ENCODE data around the gene FBXL7. TPM values are rescaled to one million over a fixed set of nuclear protein-coding genes. Genes with fewer than 3 reads are reported as not detected.

The FBXL7 gene
- total and polyA plus RNA-seq, 2 of the 8 experiments (the other 6 are each of a cell fraction or from before 2014, with no cell fraction given) = 17.7 to 17.8 TPM

- Histone ChIP-seq H4K5ac (ENCODE audit: insufficient read length, low read depth, low read length) (no peak overlapping the region), H4K8ac (ENCODE audit: extremely low read depth, insufficient read depth, low read length) (no peak overlapping the region), H3K79me2 (ENCODE audit: control insufficient read depth in 1 of 2, insufficient read depth in 2 of 2, low read length in 2 of 2) (0 out of 4 replicates have a peak, but pooled peaks cover 0 to under 1% of the 10 kb centered on the region in 2 experiments), H4K20me1 (replicated peaks in 1 of 2; ENCODE audit: control insufficient read depth in 1 of 2, insufficient read depth in 2 of 2, low read length in 2 of 2) (no peaks in the 10 kb centered on the region), H4K91ac (replicated peaks; ENCODE audit: insufficient read length, low read length) (no peak overlapping the region), H2BK5ac (ENCODE audit: low read depth, low read length) (no peak overlapping the region), H2BK20ac (ENCODE audit: low read length) (no peak overlapping the region), H3K9ac (replicated peaks in 1 of 4; ENCODE audit: extremely low read depth in 1 of 4, low read depth in 3 of 4, low read length in 3 of 4) (no peak overlapping the region), H2BK120ac (replicated peaks; ENCODE audit: low read depth, low read length) (no peak overlapping the region), H3K27me3 (replicated peaks in 1 of 4; ENCODE audit: control insufficient read depth in 3 of 4, extremely low read depth in 1 of 4, insufficient read depth in 3 of 4, low read length in 3 of 4) (no peaks in the 10 kb centered on the region), H3K4me2 (ENCODE audit: insufficient read depth in 1 of 2, low read depth in 2 of 2, low read length in 2 of 2) (no peak overlapping the region), H3K14ac (ENCODE audit: insufficient read length) (no peak overlapping the region), H3K23me2 (ENCODE audit: low read depth, low read length) (no peaks in the 10 kb centered on the region; the same call in 1 of the 2 replicates), H3K56ac (replicated peaks; ENCODE audit: insufficient read length, low read depth, low read length) (no peak overlapping the region), H3K9me3 (ENCODE audit: insufficient read depth in 2 of 2, low read depth in 1 of 2, low read length in 1 of 2) (peaks cover 17% of the 10 kb centered on the region in 2 experiments), H3K23ac (ENCODE audit: insufficient read length) (no peak overlapping the region), H3K4me1 (replicated peaks in 1 of 4; ENCODE audit: control insufficient read depth in 3 of 4, insufficient read depth in 4 of 4, low read length in 3 of 4) (peaks cover 0 to 3% (median 0%) of the 10 kb centered on the region in 4 experiments; a peak in 1 of 7 replicates), H3K36me3 (ENCODE audit: control insufficient read depth in 2 of 4, insufficient read depth in 4 of 4, low read length in 3 of 4) (peaks cover 0 to 7% (median 1%) of the 10 kb centered on the region in 4 experiments; a peak in 3 of 8 replicates), H3K27ac (ENCODE audit: low read depth, low read length) (no peak overlapping the region), H3K4ac (replicated peaks; ENCODE audit: insufficient read length, low read depth, low read length) (no peak overlapping the region), H2BK12ac (ENCODE audit: low read depth, low read length) (no peak overlapping the region), H2AFZ (ENCODE audit: low read length) (no peak overlapping the region), H3K18ac (ENCODE audit: extremely low read depth, low read length) (no peak overlapping the region), H3K4me3 (ENCODE audit: extremely low read depth in 1 of 4, insufficient read depth in 2 of 4, low read depth in 3 of 4, low read length in 4 of 4) (no peak overlapping the region), H3K79me1 (ENCODE audit: low read depth, low read length) (no peaks in the 10 kb centered on the region), H2BK15ac (ENCODE audit: low read length) (no peak overlapping the region), H2AK5ac (ENCODE audit: low read depth, low read length) (no peak overlapping the region)
- TF ChIP-seq EZH2 (IDR thresholded peaks at IDR 0.05; ENCODE audit: low read depth, low read length, severe bottlenecking) (no peak), SP4 (IDR thresholded peaks at IDR 0.05; ENCODE audit: low read length) (no peak), SP2 (IDR thresholded peaks at IDR 0.05; ENCODE audit: low read length) (no peak), POU5F1 (IDR thresholded peaks at IDR 0.05; ENCODE audit: low read depth, low read length) (no peak), MAX (IDR thresholded peaks at IDR 0.05) (no peak), RFX5 (IDR thresholded peaks at IDR 0.05; ENCODE audit: borderline replicate concordance, low read depth, low read length) (no peak), ATF3 (IDR thresholded peaks at IDR 0.05; ENCODE audit: insufficient read depth, low read depth, low read length) (no peak), GABPA (IDR thresholded peaks at IDR 0.05; ENCODE audit: borderline replicate concordance, insufficient read depth, low read length) (no peak), HDAC6 (IDR thresholded peaks at IDR 0.05; ENCODE audit: low read depth, low read length) (no peak), FOSL1 (IDR thresholded peaks at IDR 0.05; ENCODE audit: insufficient read depth, low read depth, low read length) (no peak), JUND (IDR thresholded peaks at IDR 0.05; ENCODE audit: low read length) (no peak), TEAD4 (IDR thresholded peaks at IDR 0.05; ENCODE audit: low read depth, low read length) (no peak)
- FAIRE-seq (no peak), DNase-seq (ENCODE audit: low read depth in 1 of 2, low spot score in 2 of 2) (no peak)
- POLR2A ChIA-PET (ENCODE audit: partially characterized antibody) = no interaction called here
- CTCF ChIA-PET (ENCODE audit: partially characterized antibody) = no interaction called here
- WGBS, 2 experiments (ENCODE audit: extremely low coverage in 1 of 2, insufficient coverage in 1 of 2, insufficient read length in 1 of 2, insufficient replicate concordance in 2 of 2, low coverage in 1 of 2, low lambda C conversion rate in 2 of 2, missing lambda C conversion rate in 1 of 2) = 58% methylated on average over 2 of the region's 2 CpGs; no CpG with 5 or more reads in 1 of the 2 experiments
Observed at GRCh38 chr5:15803280-15803679, 303.3 kb downstream of the FBXL7 start.

All from H1 (cell line).